NOMO-1 treated with DMSO at 0.1 percent for 48 hours (cell line): ENCODE results near the gene DNAH2.

Experiments used
- DNase-seq: peaks from one replicate; lab custom pipeline; 2025; ENCODE audit not compliant: unreplicated experiment; lab: John Stamatoyannopoulos, UW

Gene DNAH2

DNA sequence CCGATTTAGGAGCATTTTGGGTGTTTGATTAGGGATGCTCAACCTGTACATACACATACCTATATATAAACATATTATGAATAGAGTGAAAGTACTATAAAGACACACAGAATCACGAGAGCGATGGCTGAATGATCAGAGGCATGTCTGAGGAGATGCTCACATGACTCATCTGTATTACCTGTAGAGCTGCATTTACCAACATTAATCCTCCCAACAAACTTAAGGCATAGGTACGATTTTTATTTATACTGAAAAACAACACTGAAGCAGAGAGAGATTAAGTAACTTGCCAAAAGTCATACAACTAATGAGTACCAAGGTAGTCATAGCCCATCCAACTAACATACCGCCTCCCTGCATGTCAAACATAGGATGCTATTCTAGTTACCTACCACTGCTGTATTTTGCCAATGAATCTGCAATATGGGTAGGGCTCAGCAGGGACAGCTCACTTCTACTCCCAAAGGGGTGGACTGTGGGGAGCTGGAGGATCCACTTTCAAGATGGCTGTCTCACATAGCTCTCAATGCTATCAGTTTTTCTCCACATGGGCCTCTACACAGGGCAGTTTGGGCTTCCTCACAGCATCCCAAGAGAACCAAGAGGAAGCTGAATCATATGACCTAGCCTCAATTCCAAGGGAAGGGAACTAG lies 147.6 kb downstream of the DNAH2 start:
- no peak for DNase-seq

DNA sequence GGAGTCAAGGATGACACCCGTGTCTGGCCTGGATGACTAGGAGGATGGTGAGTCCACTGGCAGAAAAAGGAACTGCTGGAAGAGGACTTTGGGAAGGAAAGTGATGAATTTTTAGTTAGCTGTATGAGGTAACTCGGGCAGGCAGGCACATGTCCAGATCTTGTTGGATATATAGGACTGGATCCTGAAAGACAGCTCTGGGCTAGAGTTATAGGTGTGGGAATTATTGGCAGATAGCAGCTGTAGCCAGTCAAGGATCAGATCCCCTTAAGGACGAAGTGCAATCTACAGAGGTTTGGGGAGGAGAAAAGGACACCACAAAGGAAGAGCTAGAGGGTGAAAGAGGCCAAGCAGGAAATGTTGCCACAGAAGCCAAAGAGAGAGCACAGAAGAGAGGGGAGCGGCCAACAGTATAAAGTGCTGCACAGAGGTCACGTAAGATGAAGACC lies 150.4 kb downstream of the DNAH2 start:
- DNase-seq, result peak; percentile 69

DNA sequence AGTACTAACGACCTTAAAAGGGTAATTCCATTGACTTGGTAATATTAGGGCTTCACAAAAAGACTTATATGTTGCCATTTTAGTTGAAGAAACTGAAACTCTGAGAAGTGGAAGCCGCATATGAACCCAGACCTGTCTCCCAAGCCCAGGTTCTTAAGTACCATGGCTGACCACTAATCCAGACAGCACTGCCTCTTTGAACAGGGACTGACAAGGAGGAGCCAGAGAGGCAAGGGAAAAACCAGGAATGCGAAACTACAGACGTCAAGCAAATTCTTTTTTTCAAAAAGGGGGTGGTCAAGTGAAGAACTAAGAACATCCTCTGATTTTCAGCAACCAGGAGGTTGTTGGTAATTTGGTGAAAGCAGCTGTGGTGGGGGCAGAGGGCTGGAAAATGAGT lies 155.5 kb downstream of the DNAH2 start:
- no peak for DNase-seq

DNA sequence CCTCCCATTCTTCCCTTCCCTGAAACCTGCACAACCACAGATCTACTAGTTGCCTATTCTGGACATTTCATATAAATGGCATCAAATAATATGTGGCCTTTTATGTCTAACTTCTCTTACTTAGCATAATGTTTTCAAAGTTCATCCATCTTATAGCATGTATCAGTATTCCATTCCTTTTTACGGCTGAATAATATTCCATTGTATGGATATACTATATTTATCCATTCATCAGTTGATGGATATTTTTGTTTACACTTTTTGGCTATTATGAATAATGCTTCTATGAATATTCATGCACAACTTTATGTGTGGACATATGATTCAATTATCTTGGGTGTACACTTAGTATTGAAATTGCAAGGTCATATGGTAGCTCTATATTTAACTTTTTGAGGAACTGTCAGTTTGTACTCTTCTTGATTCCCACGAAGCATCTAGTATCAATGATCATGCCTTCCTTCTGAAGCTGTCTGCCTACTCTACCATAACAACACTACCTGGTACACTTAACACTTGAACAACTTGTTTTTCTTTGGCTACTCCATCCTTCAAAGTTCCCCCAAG lies 158.3 kb downstream of the DNAH2 start:
- peak; percentile 56 for DNase-seq

DNA sequence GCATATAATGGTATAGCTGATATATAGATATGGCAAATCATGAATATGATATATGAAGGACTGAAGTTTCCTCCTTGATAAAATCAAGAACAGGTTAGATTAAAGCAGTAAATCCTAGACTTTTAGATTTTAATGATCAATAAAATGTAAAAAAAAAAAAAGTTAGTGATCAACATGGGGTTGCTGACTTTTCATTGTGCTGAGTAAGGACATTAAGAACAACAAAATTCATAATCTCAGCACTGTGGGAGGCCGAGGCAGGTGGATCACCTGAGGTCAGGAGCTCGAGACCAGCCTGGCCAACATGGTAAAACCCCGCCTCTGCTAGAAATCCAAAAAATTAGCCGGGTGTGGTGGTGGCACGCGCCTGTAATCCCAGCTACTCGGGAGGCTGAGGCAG lies 160.7 kb downstream of the DNAH2 start:
- DNase-seq, result no peak

DNA sequence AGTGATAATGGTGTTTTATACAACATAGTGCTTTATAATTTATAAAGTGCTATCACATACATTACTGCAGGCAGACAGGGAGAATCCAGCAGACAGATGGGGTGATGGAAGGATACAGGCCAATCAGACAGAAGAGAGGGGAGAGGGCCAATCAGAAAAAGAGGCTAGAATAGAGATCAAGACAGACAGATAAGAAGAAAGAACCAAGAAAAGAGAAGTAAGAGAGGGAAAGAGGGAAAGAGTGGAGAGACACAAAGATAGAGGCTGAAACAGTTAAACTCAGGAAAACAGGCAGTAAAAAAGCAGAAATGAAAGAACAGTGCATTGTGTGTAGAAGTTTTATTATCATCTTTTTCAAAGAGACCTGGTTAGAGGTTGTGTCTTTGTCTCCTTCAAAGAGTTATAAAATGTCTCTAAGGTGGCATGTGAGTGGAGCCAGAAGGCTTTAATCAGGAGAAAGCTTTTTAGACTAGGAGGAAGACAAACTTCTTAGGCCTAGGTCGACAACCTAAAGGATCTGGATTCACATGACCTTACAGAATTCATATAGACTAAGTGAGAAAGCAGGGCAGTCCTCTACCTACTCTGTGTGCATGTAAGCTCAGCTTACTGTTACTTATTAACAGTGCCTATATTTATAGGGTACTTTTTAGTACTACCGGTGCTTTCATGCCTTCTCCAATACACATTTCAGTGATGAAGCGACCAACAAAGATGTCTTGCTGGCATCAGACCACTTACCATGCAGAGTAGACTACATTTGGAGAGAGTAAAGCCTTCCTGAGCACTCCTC lies 162.7 kb downstream of the DNAH2 start:
- DNase-seq, result peak; percentile 61

DNA sequence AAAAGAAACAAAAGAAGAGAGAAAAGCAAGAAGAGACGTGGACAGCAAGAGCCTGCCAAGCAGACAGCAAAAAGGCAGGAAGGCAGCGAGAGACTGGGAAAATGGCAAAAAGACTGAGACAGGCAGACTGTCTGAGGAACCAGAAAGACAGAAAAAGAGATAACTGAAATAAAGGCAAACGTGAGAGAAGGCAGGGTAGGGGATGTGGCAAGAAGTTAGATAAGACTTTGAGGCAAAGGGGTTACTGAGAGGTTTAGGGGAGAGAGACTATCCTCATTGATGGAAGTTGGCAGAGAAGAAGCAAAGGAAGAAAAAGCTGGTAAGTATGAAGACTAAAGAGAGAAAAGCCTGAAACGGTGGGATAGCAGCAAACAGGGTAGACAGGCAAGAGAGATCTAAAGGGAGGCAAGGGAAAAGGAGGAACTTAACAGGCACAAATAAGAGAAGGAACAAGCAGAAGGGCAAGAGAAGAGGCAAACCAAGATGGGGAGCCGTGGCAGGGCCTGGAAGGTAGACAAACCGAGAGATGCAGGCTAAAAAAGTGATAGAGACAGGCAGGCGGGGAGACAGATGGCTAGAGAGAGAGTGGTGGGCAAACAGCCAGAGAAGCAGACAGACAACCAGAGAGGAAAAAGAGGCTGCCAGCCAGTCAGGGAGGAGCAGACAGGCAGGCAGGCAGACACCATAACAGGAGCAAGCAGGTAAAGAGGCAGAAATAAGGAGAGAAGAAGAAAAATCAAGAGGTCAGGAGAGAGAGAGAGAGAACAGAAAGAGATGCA lies 163.9 kb downstream of the DNAH2 start:
- peak; percentile 28 for DNase-seq

DNA sequence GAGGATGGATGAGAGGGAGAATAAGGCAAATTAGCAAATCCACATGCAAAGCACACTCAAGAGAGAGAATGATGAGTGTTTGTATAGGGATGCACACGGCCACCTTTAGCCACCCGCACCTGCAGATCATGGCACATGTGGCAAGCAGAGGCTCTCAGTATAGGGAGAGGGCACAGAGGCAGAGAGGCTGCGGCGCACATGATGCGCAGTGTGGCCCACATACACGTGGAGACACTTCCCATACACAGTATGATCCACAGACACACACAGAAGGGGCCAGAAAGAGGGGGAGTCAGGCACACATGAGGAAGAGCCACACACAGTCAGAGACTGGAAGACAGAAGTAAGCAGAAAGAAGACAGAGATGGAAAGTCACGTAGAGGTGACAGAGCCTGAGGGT lies 164.5 kb downstream of the DNAH2 start:
- no peak for DNase-seq

DNA sequence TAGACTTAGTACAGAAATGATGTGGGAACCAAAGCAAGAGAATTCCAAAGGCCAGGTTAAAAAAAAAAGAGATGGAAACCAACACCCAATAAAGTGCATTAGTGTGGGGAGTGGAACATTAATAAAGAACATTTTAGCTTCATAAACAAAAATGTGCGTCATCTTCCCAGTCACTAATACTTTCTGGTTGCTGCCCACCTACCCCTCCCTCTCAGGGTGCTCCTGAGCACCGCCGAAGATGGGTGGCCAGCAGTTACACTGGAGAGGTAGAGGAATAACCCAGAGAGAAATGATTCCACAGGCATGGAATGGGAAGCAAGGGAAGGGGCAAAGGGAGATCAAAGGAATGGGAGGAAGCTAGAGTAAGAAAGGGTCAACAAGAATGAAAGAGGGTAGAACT lies 165.1 kb downstream of the DNAH2 start:
- no peak for DNase-seq
